RWPE2 (cell line): ENCODE data around the gene F8A1.
A peak's percentile ranks its signal among the peaks of the same experiment; 100 is the strongest.
"Not testable (repeated sequence)": the region's sequence is repeated elsewhere in the genome, so short reads cannot be mapped to it uniquely, and the experiment has no call there.

ENCODE experiments used
- ATAC-seq: fragments of 200-7000 bp; cut with Tn5 transposase; 3 replicates; pipeline ENCODE4 v1.9.1; 2021; ENCODE audit warnings: low read depth
- DNase-seq: peaks from one replicate; pipeline ENCODE4 v3.0.0-alpha.2; 2020; ENCODE audit warnings: low spot score
- H3K27ac ChIP-seq: fragments of 450-650 bp; 2 replicates; pipeline ENCODE4 v1.5.1; 2017; ENCODE audit warnings: mild to moderate bottlenecking; ENCODE audit not compliant: poor library complexity, severe bottlenecking
- H3K27me3 ChIP-seq: fragments of 250-450 bp; sonication (Bioruptor Pico); 2 replicates; pipeline ENCODE4 v1.5.1; 2021; ENCODE audit warnings: mild to moderate bottlenecking, moderate library complexity; ENCODE audit not compliant: insufficient read depth, poor library complexity, severe bottlenecking
- H3K36me3 ChIP-seq: fragments of 250-450 bp; sonication (Bioruptor Pico); 2 replicates; pipeline ENCODE4 v1.5.1; 2020; ENCODE audit warnings: low read depth, mild to moderate bottlenecking, moderate library complexity
- H3K4me1 ChIP-seq: fragments of 250-450 bp; sonication (Bioruptor Pico); 2 replicates; pipeline ENCODE4 v1.5.1; 2021; ENCODE audit warnings: mild to moderate bottlenecking, moderate library complexity; ENCODE audit not compliant: insufficient read depth, poor library complexity, severe bottlenecking
- H3K4me3 ChIP-seq: fragments of 250-450 bp; sonication (Bioruptor Pico); 2 replicates; pipeline ENCODE4 v1.5.1; 2021; ENCODE audit warnings: mild to moderate bottlenecking, moderate library complexity; ENCODE audit not compliant: severe bottlenecking
- H3K9me3 ChIP-seq: fragments of 250-450 bp; sonication (Bioruptor Pico); 2 replicates; pipeline ENCODE4 v1.5.1; 2021; ENCODE audit warnings: mild to moderate bottlenecking, moderate library complexity; ENCODE audit not compliant: severe bottlenecking
- CTCF ChIP-seq: fragments of 450-650 bp; IDR thresholded peaks from one replicate; pipeline ENCODE4 v1.5.1; 2017; ENCODE audit warnings: mild to moderate bottlenecking, moderate library complexity; ENCODE audit not compliant: poor library complexity, severe bottlenecking

F8A1 gene

GRCh38 chrX:154886069-154886788, at the start of gene F8A1:
TSS of gene F8A1 (plus strand) at chrX:154886355. CDS start at chrX:154886375, 20 bp downstream.
- H3K4me1 ChIP-seq, H3K9me3 ChIP-seq, DNase-seq, H3K27me3 ChIP-seq, H3K27ac ChIP-seq, H3K36me3 ChIP-seq, H3K4me3 ChIP-seq: not testable (repeated sequence)
- ATAC-seq = peak; percentile 74

GRCh38 chrX:154840856-154841255, 45.3 kb upstream of the F8A1 start:
- H3K27me3 ChIP-seq = no peaks in the 10 kb centered on the region
- H3K4me1 ChIP-seq = no peaks in the 10 kb centered on the region
- peak; percentile 61 for TF ChIP-seq CTCF
- DNase-seq = no peak
- no peaks in the 10 kb centered on the region for H3K36me3 ChIP-seq
- no peaks in the 10 kb centered on the region for H3K9me3 ChIP-seq
- H3K4me3 ChIP-seq = no peak overlapping the region
- 0 out of 3 replicates have a peak, but pooled peaks have one; percentile 40 for ATAC-seq
- no peak overlapping the region for H3K27ac ChIP-seq

GRCh38 chrX:154850957-154851611, 35.1 kb upstream of the F8A1 start:
- no peak overlapping the region for H3K4me3 ChIP-seq
- no peak for TF ChIP-seq CTCF
- no peaks in the 10 kb centered on the region for H3K9me3 ChIP-seq
- ATAC-seq = no peak
- H3K36me3 ChIP-seq = no peaks in the 10 kb centered on the region
- no peak overlapping the region for H3K27ac ChIP-seq
- H3K27me3 ChIP-seq = no peaks in the 10 kb centered on the region
- no peak for DNase-seq
- H3K4me1 ChIP-seq = no peaks in the 10 kb centered on the region

GRCh38 chrX:154855256-154855655, 30.9 kb upstream of the F8A1 start:
- ATAC-seq = no peak
- H3K36me3 ChIP-seq = no peaks in the 10 kb centered on the region
- H3K27ac ChIP-seq = no peak overlapping the region
- no peaks in the 10 kb centered on the region for H3K27me3 ChIP-seq
- no peaks in the 10 kb centered on the region for H3K4me1 ChIP-seq
- no peak for TF ChIP-seq CTCF
- no peak overlapping the region for H3K4me3 ChIP-seq
- DNase-seq = no peak
- H3K9me3 ChIP-seq = no peaks in the 10 kb centered on the region

GRCh38 chrX:154868522-154868921, 17.6 kb upstream of the F8A1 start:
- H3K27me3 ChIP-seq, ATAC-seq, DNase-seq, H3K36me3 ChIP-seq, H3K4me1 ChIP-seq, H3K27ac ChIP-seq, H3K9me3 ChIP-seq, H3K4me3 ChIP-seq: not testable (repeated sequence)

GRCh38 chrX:154873329-154873728, 12.8 kb upstream of the F8A1 start:
- Histone ChIP-seq H3K9me3 (no peaks in the 10 kb centered on the region), H3K27me3 (no peaks in the 10 kb centered on the region), H3K27ac (no peak overlapping the region), H3K4me1 (no peaks in the 10 kb centered on the region), H3K36me3 (no peaks in the 10 kb centered on the region), H3K4me3 (no peak overlapping the region)
- no peak for ATAC-seq
- DNase-seq = no peak
- TF ChIP-seq CTCF = no peak

GRCh38 chrX:154884069-154884468, 2.1 kb upstream of the F8A1 start:
- not testable (repeated sequence) for H3K9me3 ChIP-seq, DNase-seq, H3K36me3 ChIP-seq, H3K4me3 ChIP-seq, H3K27me3 ChIP-seq, H3K27ac ChIP-seq, H3K4me1 ChIP-seq, ATAC-seq

GRCh38 chrX:154885057-154885456, 1.1 kb upstream of the F8A1 start:
- H3K4me1 ChIP-seq = not testable (repeated sequence)

More at GRCh38 chrX:154885057-154885456, 1.1 kb upstream of the F8A1 start:
- H3K27ac ChIP-seq, DNase-seq, H3K4me3 ChIP-seq, H3K9me3 ChIP-seq, H3K36me3 ChIP-seq, ATAC-seq, H3K27me3 ChIP-seq: not testable (repeated sequence)
